Measurements from ENCODE around the gene NLRP6. TPM values are rescaled to one million over a fixed set of nuclear protein-coding genes. Genes with fewer than 3 reads are reported as not detected.
"Not testable (repeated sequence)": the region's sequence is repeated elsewhere in the genome, so short reads cannot be mapped to it uniquely, and the experiment has no call there.

Gene NLRP6
- polyA plus RNA-seq, 4 donors, result 42.2 to 81.5 (median 58.7) TPM

GRCh38 chr11:259413-259812, 18.8 kb upstream of the NLRP6 start:
- Histone ChIP-seq H3K4me3 (ENCODE audit: low read depth in 1 of 3, low read length in 3 of 3) (no peak overlapping the region), H3K27ac (ENCODE audit: low read depth in 1 of 3, low read length in 2 of 3) (no peak overlapping the region), H3K27me3 (ENCODE audit: control insufficient read depth in 3 of 3, insufficient read depth in 3 of 3, low read length in 3 of 3) (no peaks in the 10 kb centered on the region), H3K9me3 (ENCODE audit: control insufficient read depth in 2 of 2, insufficient read depth in 1 of 2, low read depth in 1 of 2, low read length in 1 of 2) (peaks cover 0 to 7% of the 10 kb centered on the region in 2 donors), H3K36me3 (ENCODE audit: control insufficient read depth in 3 of 3, insufficient read depth in 2 of 3, low read depth in 1 of 3, low read length in 3 of 3) (no peaks in the 10 kb centered on the region), H3K4me1 (ENCODE audit: control insufficient read depth in 3 of 3, insufficient read depth in 2 of 3, low read depth in 1 of 3, low read length in 2 of 3) (peaks cover 0 to 5% (median 0%) of the 10 kb centered on the region in 3 donors)
- WGBS, 3 donors, result 74 to 83% (median 75%) methylated on average over 10 of the region's 10 CpGs
- FAIRE-seq (no peak), DNase-seq (no peak)

- no peak for DNase-seq
- Histone ChIP-seq H3K36me3 (ENCODE audit: control insufficient read depth in 3 of 3, insufficient read depth in 2 of 3, low read depth in 1 of 3, low read length in 3 of 3) (no peaks in the 10 kb centered on the region), H3K27ac (ENCODE audit: low read depth in 1 of 3, low read length in 2 of 3) (no peak overlapping the region), H3K4me3 (ENCODE audit: low read depth in 1 of 3, low read length in 3 of 3) (no peak overlapping the region), H3K9me3 (ENCODE audit: control insufficient read depth in 2 of 2, insufficient read depth in 1 of 2, low read depth in 1 of 2, low read length in 1 of 2) (peaks cover 0 to 13% of the 10 kb centered on the region in 2 donors), H3K27me3 (ENCODE audit: control insufficient read depth in 3 of 3, insufficient read depth in 3 of 3, low read length in 3 of 3) (no peaks in the 10 kb centered on the region), H3K4me1 (ENCODE audit: control insufficient read depth in 3 of 3, insufficient read depth in 2 of 3, low read depth in 1 of 3, low read length in 2 of 3) (peaks cover 0 to 5% (median 0%) of the 10 kb centered on the region in 3 donors)
- FAIRE-seq, result no peak
- WGBS, 3 donors, result 85 to 96% (median 93%) methylated on average over 4 of the region's 4 CpGs
Observed at GRCh38 chr11:261624-262023, 16.6 kb upstream of the NLRP6 start.

GRCh38 chr11:266676-267439, 11.3 kb upstream of the NLRP6 start:
- DNase-seq (peak in 1 of 2 donors; percentile 67), FAIRE-seq (no peak)
- no peak overlapping the region for H3K4me3 ChIP-seq (ENCODE audit: low read depth in 1 of 3, low read length in 3 of 3)
- peaks cover 0 to 2% (median 0%) of the 10 kb centered on the region in 3 donors for H3K36me3 ChIP-seq (ENCODE audit: control insufficient read depth in 3 of 3, insufficient read depth in 2 of 3, low read depth in 1 of 3, low read length in 3 of 3)
- 60 to 79% (median 69%) methylated on average over 4 of the region's 13 CpGs for WGBS, 3 donors
- H3K4me1 ChIP-seq (ENCODE audit: control insufficient read depth in 3 of 3, insufficient read depth in 2 of 3, low read depth in 1 of 3, low read length in 2 of 3), result peaks cover 3 to 15% (median 4%) of the 10 kb centered on the region in 3 donors
- H3K27me3 ChIP-seq (ENCODE audit: control insufficient read depth in 3 of 3, insufficient read depth in 3 of 3, low read length in 3 of 3), result no peaks in the 10 kb centered on the region
- peaks cover 0 to 6% of the 10 kb centered on the region in 2 donors for H3K9me3 ChIP-seq (ENCODE audit: control insufficient read depth in 2 of 2, insufficient read depth in 1 of 2, low read depth in 1 of 2, low read length in 1 of 2)
- peak overlapping the region in 1 of 3 donors; percentile 4 for H3K27ac ChIP-seq (ENCODE audit: low read depth in 1 of 3, low read length in 2 of 3)

- H3K36me3 ChIP-seq (ENCODE audit: control insufficient read depth in 3 of 3, insufficient read depth in 2 of 3, low read depth in 1 of 3, low read length in 3 of 3), result peaks cover 0 to 2% (median 0%) of the 10 kb centered on the region in 3 donors
- 4 to 30% (median 12%) methylated on average over 11 to 18 of the region's 18 CpGs for WGBS, 3 donors
- FAIRE-seq (no peak), DNase-seq (peak in 1 of 2 donors; percentile 78)
- no peaks in the 10 kb centered on the region for H3K27me3 ChIP-seq (ENCODE audit: control insufficient read depth in 3 of 3, insufficient read depth in 3 of 3, low read length in 3 of 3)
- peak overlapping the region; percentile 6 to 96 (median 93) for H3K27ac ChIP-seq (ENCODE audit: low read depth in 1 of 3, low read length in 2 of 3)
- H3K9me3 ChIP-seq (ENCODE audit: control insufficient read depth in 2 of 2, insufficient read depth in 1 of 2, low read depth in 1 of 2, low read length in 1 of 2), result peaks cover 0 to 5% of the 10 kb centered on the region in 2 donors
- H3K4me3 ChIP-seq (ENCODE audit: low read depth in 1 of 3, low read length in 3 of 3), result peak overlapping the region in 1 of 3 donors; percentile 57
- H3K4me1 ChIP-seq (ENCODE audit: control insufficient read depth in 3 of 3, insufficient read depth in 2 of 3, low read depth in 1 of 3, low read length in 2 of 3), result peaks cover 3 to 22% (median 4%) of the 10 kb centered on the region in 3 donors
Observed at GRCh38 chr11:267491-267994, 10.7 kb upstream of the NLRP6 start.

GRCh38 chr11:268716-269145, 9.5 kb upstream of the NLRP6 start:
- not testable (repeated sequence) for H3K9me3 ChIP-seq (ENCODE audit: control insufficient read depth in 2 of 2, insufficient read depth in 1 of 2, low read depth in 1 of 2, low read length in 1 of 2); H3K4me3 ChIP-seq (ENCODE audit: low read depth in 1 of 3, low read length in 3 of 3); H3K27me3 ChIP-seq (ENCODE audit: control insufficient read depth in 3 of 3, insufficient read depth in 3 of 3, low read length in 3 of 3); H3K36me3 ChIP-seq (ENCODE audit: control insufficient read depth in 3 of 3, insufficient read depth in 2 of 3, low read depth in 1 of 3, low read length in 3 of 3); FAIRE-seq
- Histone ChIP-seq H3K4me1 (ENCODE audit: control insufficient read depth in 3 of 3, insufficient read depth in 2 of 3, low read depth in 1 of 3, low read length in 2 of 3) (peaks cover 3 to 29% (median 4%) of the 10 kb centered on the region in 3 donors), H3K27ac (ENCODE audit: low read depth in 1 of 3, low read length in 2 of 3) (peak overlapping the region; percentile 9 to 96 (median 93))
- peak in 1 of 2 donors; percentile 81 for DNase-seq
- WGBS, 3 donors, result 19 to 28% (median 23%) methylated on average over 13 to 16 of the region's 16 CpGs

- peaks cover 0 to 5% of the 10 kb centered on the region in 2 donors for H3K9me3 ChIP-seq (ENCODE audit: control insufficient read depth in 2 of 2, insufficient read depth in 1 of 2, low read depth in 1 of 2, low read length in 1 of 2)
- no peaks in the 10 kb centered on the region for H3K27me3 ChIP-seq (ENCODE audit: control insufficient read depth in 3 of 3, insufficient read depth in 3 of 3, low read length in 3 of 3)
- peak in 1 of 2 donors; percentile 56 for DNase-seq
- H3K27ac ChIP-seq (ENCODE audit: low read depth in 1 of 3, low read length in 2 of 3), result peak overlapping the region; percentile 9 to 96 (median 93)
- 40 to 64% (median 47%) methylated on average over 21 of the region's 21 CpGs for WGBS, 3 donors
- no peak for FAIRE-seq
- H3K4me3 ChIP-seq (ENCODE audit: low read depth in 1 of 3, low read length in 3 of 3), result no peak overlapping the region
- peaks cover 0 to 2% (median 0%) of the 10 kb centered on the region in 3 donors for H3K36me3 ChIP-seq (ENCODE audit: control insufficient read depth in 3 of 3, insufficient read depth in 2 of 3, low read depth in 1 of 3, low read length in 3 of 3)
- peaks cover 3 to 29% (median 4%) of the 10 kb centered on the region in 3 donors for H3K4me1 ChIP-seq (ENCODE audit: control insufficient read depth in 3 of 3, insufficient read depth in 2 of 3, low read depth in 1 of 3, low read length in 2 of 3)
Observed at GRCh38 chr11:269146-269890, 8.9 kb upstream of the NLRP6 start.

- Histone ChIP-seq H3K36me3 (ENCODE audit: control insufficient read depth in 3 of 3, insufficient read depth in 2 of 3, low read depth in 1 of 3, low read length in 3 of 3) (peaks cover 0 to 2% (median 0%) of the 10 kb centered on the region in 3 donors), H3K4me1 (ENCODE audit: control insufficient read depth in 3 of 3, insufficient read depth in 2 of 3, low read depth in 1 of 3, low read length in 2 of 3) (peaks cover 3 to 29% (median 4%) of the 10 kb centered on the region in 3 donors), H3K27ac (ENCODE audit: low read depth in 1 of 3, low read length in 2 of 3) (peak overlapping the region; percentile 93 to 96 (median 96)), H3K27me3 (ENCODE audit: control insufficient read depth in 3 of 3, insufficient read depth in 3 of 3, low read length in 3 of 3) (no peaks in the 10 kb centered on the region), H3K4me3 (ENCODE audit: low read depth in 1 of 3, low read length in 3 of 3) (no peak overlapping the region), H3K9me3 (ENCODE audit: control insufficient read depth in 2 of 2, insufficient read depth in 1 of 2, low read depth in 1 of 2, low read length in 1 of 2) (peaks cover 0 to 5% of the 10 kb centered on the region in 2 donors)
- WGBS, 3 donors, result 31 to 69% (median 52%) methylated on average over 15 to 18 of the region's 18 CpGs
- no peak for FAIRE-seq
- peak; percentile 55 to 75 for DNase-seq
Observed at GRCh38 chr11:270451-271318, 7.5 kb upstream of the NLRP6 start.

Data from small intestine (tissue), 7 donors.